HT-29 (cell line): ENCODE measurements around the gene DUXA. TPM values are rescaled to one million over a fixed set of nuclear protein-coding genes. Genes with fewer than 3 reads are reported as not detected.
"Not testable (repeated sequence)": the region's sequence is repeated elsewhere in the genome, so short reads cannot be mapped to it uniquely, and the experiment has no call there.

Experiments used
- DNase-seq: peaks from one replicate; pipeline ENCODE4 v3.0.0-alpha.2; 2015; ENCODE audit warnings: low spot score
- total RNA-seq: library from RNA; depleted of rRNA; stranded (reverse); fragments of >200 nt; shearing (Covaris generic); gene quantifications from 2 replicates; pipeline ENCODE4 v1.2.3, GENCODE V29; 2014; rRNA removed

Gene DUXA
- total RNA-seq, result not detected in 2 replicates

GRCh38 chr19:57167385-57167784 lies at the start of gene DUXA:
DUXA (minus strand) TSS chr19:57167485; CDS start chr19:57167443, 42 bp downstream.
- DNase-seq, result no peak

- DNase-seq, result no peak
Observed at GRCh38 chr19:57212109-57212508, 44.8 kb upstream of the DUXA start.

- no peak for DNase-seq
Observed at GRCh38 chr19:57210381-57210780, 43.1 kb upstream of the DUXA start.

- DNase-seq, result no peak
Observed at GRCh38 chr19:57202160-57202559, 34.9 kb upstream of the DUXA start.

- not testable (repeated sequence) for DNase-seq
Observed at GRCh38 chr19:57197874-57198273, 30.6 kb upstream of the DUXA start.

- DNase-seq, result no peak
Observed at GRCh38 chr19:57192993-57193392, 25.7 kb upstream of the DUXA start.

GRCh38 chr19:57192077-57192420 lies 24.8 kb upstream of the DUXA start:
- DNase-seq, result no peak

GRCh38 chr19:57191141-57192076 lies 24.1 kb upstream of the DUXA start, which contains the start of gene ZNF264:
ZNF264 (plus strand) TSS chr19:57191500; CDS start chr19:57191914, 414 bp downstream.
- DNase-seq, result peak; percentile 86

- no peak for DNase-seq
Observed at GRCh38 chr19:57190301-57190700, 23.0 kb upstream of the DUXA start.

- DNase-seq, result no peak
Observed at GRCh38 chr19:57171551-57172081, 4.3 kb upstream of the DUXA start.

GRCh38 chr19:57165846-57166245 lies 1.4 kb downstream of the DUXA start:
- no peak for DNase-seq

GRCh38 chr19:57161985-57162539 lies 5.2 kb downstream of the DUXA start:
- no peak for DNase-seq

- no peak for DNase-seq
Observed at GRCh38 chr19:57152921-57153320, 14.4 kb downstream of the DUXA start.

- DNase-seq, result no peak
Observed at GRCh38 chr19:57141699-57142098, 25.6 kb downstream of the DUXA start.

- DNase-seq, result no peak
Observed at GRCh38 chr19:57135797-57136196, 31.5 kb downstream of the DUXA start.

GRCh38 chr19:57127403-57127802 lies 39.9 kb downstream of the DUXA start:
- DNase-seq, result not testable (repeated sequence)

- DNase-seq, result no peak
Observed at GRCh38 chr19:57123882-57124281, 43.4 kb downstream of the DUXA start.

GRCh38 chr19:57118848-57119247 lies 48.4 kb downstream of the DUXA start:
- DNase-seq, result no peak

- not testable (repeated sequence) for DNase-seq
Observed at GRCh38 chr19:57113501-57113900, 53.8 kb downstream of the DUXA start.

GRCh38 chr19:57111329-57111644 lies 56.0 kb downstream of the DUXA start:
- DNase-seq, result no peak

GRCh38 chr19:57110592-57111328 lies 56.5 kb downstream of the DUXA start:
- DNase-seq, result peak; percentile 18

- DNase-seq, result no peak
Observed at GRCh38 chr19:57106722-57107235, 60.5 kb downstream of the DUXA start.
